Natural killer cell (primary cell): Measurements from ENCODE around the gene CACNA2D2. TPM values are rescaled to one million over a fixed set of nuclear protein-coding genes. Genes with fewer than 3 reads are reported as not detected.

Experiments
- ATAC-seq, 3 donors: fragments of 150-1000 bp in 2 of 3; fragments of 200-7000 bp in 1 of 3; cut with Tn5 transposase; 1 replicate in 1 of 3; 2 replicates in 2 of 3; pipeline ENCODE4 v1.10.0; 2021; ENCODE audit warnings: mild to moderate bottlenecking in 2 of 3, moderate library complexity in 2 of 3
- DNase-seq, 2 donors: peaks; one replicate each; pipeline versions ENCODE4 v3.0.0 to v3.0.0-alpha.2; 2013 to 2021; ENCODE audit warnings: mixed read lengths in 1 of 2
- H3K27ac ChIP-seq: one replicate; pipeline ENCODE4 v1.5.1; 2013; ENCODE audit warnings: mild to moderate bottlenecking, low read length
- H3K27me3 ChIP-seq: one replicate; pipeline ENCODE4 v1.6.1; 2013; ENCODE audit warnings: low read length; ENCODE audit not compliant: control insufficient read depth, insufficient read depth
- H3K36me3 ChIP-seq: one replicate; pipeline ENCODE4 v1.6.1; 2013; ENCODE audit warnings: low read length; ENCODE audit not compliant: control insufficient read depth, insufficient read depth
- H3K4me1 ChIP-seq: one replicate; pipeline ENCODE4 v1.6.1; 2013; ENCODE audit warnings: low read length; ENCODE audit not compliant: control insufficient read depth, insufficient read depth
- H3K4me3 ChIP-seq: one replicate; pipeline ENCODE4 v1.5.1; 2013; ENCODE audit warnings: low read length
- H3K9me3 ChIP-seq: one replicate; pipeline ENCODE4 v1.6.1; 2013; ENCODE audit warnings: low read length; ENCODE audit not compliant: control insufficient read depth, insufficient read depth
- H3K27ac Mint-ChIP-seq, 2 donors: one replicate each; pipeline ENCODE4 v1.8.0; 2022; ENCODE audit warnings: mild to moderate bottlenecking in 2 of 2, mixed read lengths in 2 of 2, moderate library complexity in 1 of 2
- H3K27me3 Mint-ChIP-seq, 2 donors: one replicate each; pipeline ENCODE4 v1.8.0; 2022; ENCODE audit warnings: low read depth in 2 of 2, mixed read lengths in 2 of 2
- H3K36me3 Mint-ChIP-seq: one replicate; pipeline ENCODE4 v1.8.0; 2022; ENCODE audit warnings: mixed read lengths
- H3K4me1 Mint-ChIP-seq, 2 donors: one replicate each; pipeline ENCODE4 v1.8.0; 2022; ENCODE audit warnings: mixed read lengths in 2 of 2
- H3K4me3 Mint-ChIP-seq: one replicate; pipeline ENCODE4 v1.8.0; 2022; ENCODE audit warnings: mild to moderate bottlenecking, moderate library complexity, mixed read lengths
- H3K9me3 Mint-ChIP-seq, 2 donors: one replicate each; pipeline ENCODE4 v1.8.0; 2022; ENCODE audit warnings: mixed read lengths in 2 of 2
- CTCF ChIP-seq: fragments of 200-600 bp; IDR thresholded peaks from one replicate; pipeline ENCODE4 v1.8.0; 2022; ENCODE audit warnings: antibody characterized with exemption
- WGBS: methylation state at CpG from one replicate; pipeline ENCODE4 v1.1.7; 2013; ENCODE audit warnings: missing lambda C conversion rate; ENCODE audit not compliant: insufficient coverage; 5-methylcytosine and 5-hydroxymethylcytosine counted together
- intact Hi-C: fragments of 100-400 bp; cut with micrococcal nuclease; formaldehyde crosslinking; loops from one replicate; pipeline ENCODE4 v1.14.2; 2022
- total RNA-seq, 4 donors: library from RNA; stranded (reverse); fragments of 120-200 nt in 1 of 4; gene quantifications; one replicate each; pipeline versions ENCODE4 v1.2.3 to v1.2.4, GENCODE V29; 2013 to 2022

The CACNA2D2 gene
- total RNA-seq, 3 donors from 2014 or later (not counting 1 experiment from before 2014, with no cell fraction given), result 36.5 to 56.4 (median 43.8) TPM

DNA sequence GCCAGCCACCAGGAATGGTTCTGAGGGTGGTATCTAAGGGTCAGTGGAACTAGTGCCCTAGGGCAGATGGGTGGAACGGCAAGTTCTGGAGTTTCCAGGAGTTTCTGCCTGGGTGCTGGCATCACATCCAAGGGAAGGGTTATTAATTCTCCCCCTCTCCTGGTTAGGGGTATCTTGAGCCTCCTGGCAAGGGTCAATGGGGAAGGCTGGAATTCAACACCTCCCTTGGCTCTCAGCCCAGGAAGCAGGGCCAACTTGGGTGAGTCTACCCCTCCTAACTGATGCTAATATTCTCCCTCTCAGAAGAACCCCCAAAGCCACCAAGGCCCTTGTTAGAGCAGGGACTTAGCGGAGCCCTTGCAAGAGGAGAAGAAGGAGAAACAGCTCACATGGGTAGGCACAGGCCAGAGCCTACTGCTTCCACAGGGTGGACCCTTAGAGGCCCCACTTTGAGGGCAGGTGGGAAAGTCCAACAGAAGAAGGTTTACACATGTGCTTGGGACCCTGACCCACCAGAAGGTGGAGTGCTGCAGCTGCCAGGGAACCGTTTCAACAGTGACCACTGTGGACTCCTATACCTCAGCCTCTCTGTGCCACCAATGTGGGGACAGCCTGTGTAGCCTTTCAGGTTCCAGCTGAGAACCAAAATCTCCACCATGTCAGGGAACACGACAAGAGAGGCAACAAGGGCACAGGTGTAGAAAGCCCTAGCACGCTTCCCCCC is 147.4 kb downstream of the CACNA2D2 start:
- 86% methylated on average over 5 of the region's 5 CpGs for WGBS
- DNase-seq (no peak), ATAC-seq (no peak)
- Mint-ChIP-seq H3K27me3 (no peaks in the 10 kb centered on the region), H3K27ac (peak overlapping the region in 1 of 2 donors; percentile 60), H3K9me3 (no peaks in the 10 kb centered on the region), H3K4me1 (peaks cover 37 to 60% of the 10 kb centered on the region in 2 donors), H3K4me3 (no peak overlapping the region), H3K36me3 (no peaks in the 10 kb centered on the region)
- Histone ChIP-seq H3K9me3 (no peaks in the 10 kb centered on the region), H3K4me1 (peaks cover 54% of the 10 kb centered on the region), H3K36me3 (peaks cover 55% of the 10 kb centered on the region), H3K27ac (no peak overlapping the region), H3K4me3 (no peak overlapping the region), H3K27me3 (no peaks in the 10 kb centered on the region)
- intact Hi-C loops, result loop anchor here (10.0 kb wide), 1 partner anchor 1029 kb away; the partner anchor contains the start of gene MANF
- no peak for TF ChIP-seq CTCF

GRCh38 chr3:50354850-50355249 is 148.6 kb downstream of the CACNA2D2 start:
- Histone ChIP-seq H3K4me3 (no peak overlapping the region), H3K36me3 (peaks cover 55% of the 10 kb centered on the region), H3K4me1 (peaks cover 60% of the 10 kb centered on the region), H3K9me3 (no peaks in the 10 kb centered on the region), H3K27me3 (no peaks in the 10 kb centered on the region), H3K27ac (no peak overlapping the region)
- no peaks in the 10 kb centered on the region for H3K9me3 Mint-ChIP-seq
- peaks cover 47 to 71% of the 10 kb centered on the region in 2 donors for H3K4me1 Mint-ChIP-seq
- 97% methylated on average over 7 of the region's 7 CpGs for WGBS
- H3K27me3 Mint-ChIP-seq, result no peaks in the 10 kb centered on the region
- no peak for TF ChIP-seq CTCF
- intact Hi-C loops, result loop anchor here (10.0 kb wide), 1 partner anchor 1030 kb away; the partner anchor contains the start of gene MANF
- ATAC-seq (no peak), DNase-seq (no peak)
- no peaks in the 10 kb centered on the region for H3K36me3 Mint-ChIP-seq
- H3K27ac Mint-ChIP-seq, result no peak overlapping the region
- H3K4me3 Mint-ChIP-seq, result no peak overlapping the region

DNA sequence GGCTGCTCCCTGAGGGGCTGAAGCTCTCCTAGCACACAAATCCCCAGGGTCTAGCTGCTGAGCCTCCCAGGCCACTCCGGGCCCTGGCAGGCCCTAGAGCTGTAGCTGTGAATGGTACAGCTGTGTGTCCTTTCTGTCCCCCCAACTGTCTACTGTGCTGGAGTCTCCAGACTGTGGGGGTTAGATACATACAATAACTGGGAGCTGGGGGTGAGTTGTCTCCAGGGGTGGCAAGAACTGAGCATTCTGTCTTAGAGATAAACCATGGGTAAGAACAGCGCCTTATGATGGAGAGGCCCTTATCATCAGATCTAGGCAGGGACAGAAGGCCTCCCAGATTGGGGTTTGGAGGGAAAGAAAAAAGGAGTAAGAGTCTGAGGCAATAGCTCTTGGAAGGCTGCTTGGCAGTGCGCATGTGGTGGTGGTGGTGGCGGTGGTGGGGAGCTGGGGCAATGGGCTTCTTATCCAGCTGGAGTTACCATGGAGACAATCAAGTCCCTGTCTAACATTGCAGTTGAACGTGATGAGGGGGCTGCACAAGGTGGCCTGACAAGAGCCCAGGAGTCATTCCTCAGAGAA is 149.2 kb downstream of the CACNA2D2 start:
- ATAC-seq, result no peak
- no peak for TF ChIP-seq CTCF
- Mint-ChIP-seq H3K27me3 (no peaks in the 10 kb centered on the region), H3K4me3 (peak overlapping the region; percentile 4), H3K4me1 (peaks cover 44 to 70% of the 10 kb centered on the region in 2 donors), H3K9me3 (no peaks in the 10 kb centered on the region), H3K36me3 (no peaks in the 10 kb centered on the region), H3K27ac (peak overlapping the region in 1 of 2 donors; percentile 56)
- intact Hi-C loops, result loop anchor here (10.0 kb wide), 1 partner anchor 1031 kb away; the partner anchor contains the start of gene MANF
- peaks cover 58% of the 10 kb centered on the region for H3K36me3 ChIP-seq
- no peak for DNase-seq
- H3K4me3 ChIP-seq, result no peak overlapping the region
- H3K4me1 ChIP-seq, result peaks cover 62% of the 10 kb centered on the region
- 96% methylated on average over 5 of the region's 5 CpGs for WGBS
- no peak overlapping the region for H3K27ac ChIP-seq
- no peaks in the 10 kb centered on the region for H3K27me3 ChIP-seq
- no peaks in the 10 kb centered on the region for H3K9me3 ChIP-seq
